SHP77 treated with DMSO at 0.1 percent for 48 hours (cell line): ENCODE measurements around the gene ERBB4.

ENCODE experiments used
- DNase-seq: peaks from one replicate; lab custom pipeline; 2025; lab: John Stamatoyannopoulos, UW

The ERBB4 gene

DNA sequence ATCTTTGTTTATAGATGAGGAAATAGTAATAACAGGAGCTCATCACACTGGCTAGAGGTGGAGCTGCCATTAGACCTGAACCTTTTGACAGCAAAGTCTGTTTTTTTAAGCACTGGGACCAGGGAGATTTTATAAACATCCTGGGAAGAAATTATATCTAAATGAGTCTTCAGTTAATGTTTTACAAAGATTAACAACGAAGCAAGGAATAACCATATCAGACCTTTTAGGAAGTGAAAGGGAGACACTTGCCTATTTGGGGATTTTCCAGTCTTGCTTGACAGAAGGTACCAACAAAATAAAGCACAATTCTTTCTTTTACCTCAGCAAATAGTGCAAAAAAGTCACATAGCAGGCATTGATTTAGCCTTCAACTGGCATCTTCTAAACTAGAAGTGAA, 1205.2 kb downstream of the ERBB4 start:
- no peak for DNase-seq

DNA sequence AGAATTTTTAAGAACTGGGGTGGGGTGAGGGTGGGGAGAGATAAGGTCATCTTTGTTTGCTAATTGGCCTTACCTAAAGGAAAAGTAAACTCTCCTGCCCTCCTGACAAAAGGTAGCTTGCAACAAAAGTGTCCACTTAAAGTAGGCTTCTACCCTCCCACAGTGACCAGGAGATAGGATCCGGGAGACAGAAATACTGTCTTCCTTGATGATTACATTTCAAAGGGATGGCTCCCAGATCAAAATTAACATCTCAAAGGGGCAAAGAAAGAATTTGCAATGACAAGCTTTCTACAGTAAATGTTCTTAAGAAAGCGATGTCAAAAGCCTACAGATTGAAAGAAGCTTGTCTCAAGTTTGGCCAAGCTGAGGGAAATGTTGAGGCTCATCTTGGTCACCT, 1206.9 kb downstream of the ERBB4 start:
- DNase-seq, result no peak

DNA sequence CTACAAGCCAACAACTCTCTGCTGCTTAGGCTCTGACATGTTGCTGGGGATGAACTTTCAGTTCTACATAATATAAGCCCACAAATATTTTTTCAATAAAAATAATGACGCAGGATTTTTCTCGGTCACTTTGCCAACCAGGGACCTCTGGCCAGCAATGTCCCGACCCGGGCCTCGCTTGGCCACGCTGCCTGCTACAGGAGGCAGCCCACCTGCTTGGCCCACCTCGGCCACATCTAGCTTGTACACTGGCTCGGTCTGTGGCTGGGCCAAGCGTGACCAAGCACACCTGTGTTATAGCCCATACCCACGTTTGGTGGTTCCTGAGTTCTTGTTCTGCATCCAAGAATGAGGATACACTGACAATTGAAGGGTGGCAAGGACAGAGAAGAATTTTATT, 1208.7 kb downstream of the ERBB4 start:
- no peak for DNase-seq

DNA sequence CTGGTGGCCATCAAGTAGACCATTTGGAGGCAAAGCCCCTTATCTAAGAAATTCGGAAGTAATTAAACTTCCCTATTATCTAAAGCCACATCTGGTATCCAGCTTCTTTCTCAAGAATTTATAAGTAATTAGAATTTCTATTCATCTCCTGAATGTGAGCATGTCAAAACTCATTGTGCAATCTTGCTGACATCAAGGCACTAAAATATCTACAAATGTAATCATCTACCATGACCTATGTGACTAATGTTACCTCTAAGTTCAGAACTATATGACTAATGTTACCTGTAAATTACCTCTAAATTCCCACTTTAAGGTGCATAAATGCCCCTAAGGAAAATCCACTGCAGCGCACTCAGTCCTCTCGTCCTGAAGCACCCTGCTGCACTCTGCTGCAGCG, 1209.2 kb downstream of the ERBB4 start:
- DNase-seq, result no peak

DNA sequence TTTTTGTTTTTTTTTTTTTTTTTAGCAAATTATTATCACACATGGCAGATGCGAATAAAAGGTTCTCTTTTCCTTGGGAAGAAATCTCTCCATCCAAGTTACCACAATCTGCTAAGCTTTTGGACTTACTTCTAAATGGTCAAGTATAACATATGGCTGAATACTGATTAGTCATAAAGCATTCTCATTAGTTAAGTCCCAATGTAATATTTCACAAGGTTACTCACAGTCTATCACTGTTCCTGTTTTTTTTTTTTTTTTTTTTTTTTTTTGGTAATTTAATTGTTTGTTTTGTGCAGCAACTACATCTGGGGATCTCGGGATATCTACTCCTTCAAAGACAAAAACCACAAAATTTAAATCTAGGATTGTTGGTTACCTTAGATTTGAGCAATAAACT, 1210.5 kb downstream of the ERBB4 start:
- DNase-seq, result no peak
